CD4-positive, alpha-beta T cell treated with Interleukin-17A for 4 hours (primary cell): ENCODE data around the gene SDSL.

Experiments used
- DNase-seq: peaks from one replicate; pipeline ENCODE4 v3.0.0-alpha.2; 2020; ENCODE audit warnings: mixed read lengths

SDSL gene

DNA sequence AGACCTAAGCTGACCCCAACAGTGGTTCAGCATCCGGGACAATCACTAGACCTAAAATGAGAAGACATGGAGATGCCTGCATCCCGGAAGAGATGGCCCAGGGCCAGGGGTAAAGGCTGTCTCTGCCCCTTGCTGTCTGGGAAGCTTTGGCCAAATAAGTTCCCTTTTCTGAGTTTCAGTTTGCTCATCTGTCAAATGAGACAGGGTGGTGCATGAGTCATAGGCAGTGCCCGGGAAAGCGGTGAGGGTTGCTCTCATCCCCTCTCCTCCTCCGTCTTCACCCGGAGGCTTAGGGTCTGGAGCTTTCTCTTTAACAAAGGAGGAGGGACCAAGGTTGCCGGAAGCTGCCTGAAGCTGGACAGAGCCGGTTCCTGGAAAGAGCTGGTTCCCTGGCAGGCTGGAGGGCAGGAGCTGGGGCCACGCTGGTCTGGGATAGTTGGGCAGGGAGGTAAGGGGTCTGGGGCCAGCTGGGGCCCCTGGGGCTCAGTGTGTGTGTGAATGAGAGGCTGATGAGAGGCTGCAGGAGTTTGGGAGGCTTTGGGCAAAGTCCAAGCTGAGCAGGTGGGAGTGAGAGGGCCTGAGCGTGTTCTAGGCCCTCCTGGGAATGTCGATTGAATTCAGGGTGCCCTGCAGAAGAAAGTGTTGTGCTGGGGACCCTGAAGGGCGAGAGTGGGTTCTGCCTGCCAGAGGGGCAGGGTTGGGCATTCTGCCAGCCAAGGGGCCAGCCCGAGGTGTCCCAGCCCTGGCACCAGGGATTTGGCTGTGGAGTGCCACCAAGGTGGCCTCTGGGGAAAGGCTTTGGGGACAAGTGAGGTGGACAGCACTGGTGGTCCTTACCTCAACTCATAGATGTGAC is at the start of gene SDSL:
Gene SDSL (plus strand): TSS at position 351 of the 856 bp plus-strand sequence. CDS start 5,603 bp downstream, outside the sequence.
- DNase-seq, result no peak

GRCh38 chr12:113373440-113373839 is 48.7 kb upstream of the SDSL start:
- no peak for DNase-seq

GRCh38 chr12:113373969-113374368 is 48.2 kb upstream of the SDSL start:
- no peak for DNase-seq

GRCh38 chr12:113374823-113375428 is 47.3 kb upstream of the SDSL start:
- DNase-seq, result no peak

DNA sequence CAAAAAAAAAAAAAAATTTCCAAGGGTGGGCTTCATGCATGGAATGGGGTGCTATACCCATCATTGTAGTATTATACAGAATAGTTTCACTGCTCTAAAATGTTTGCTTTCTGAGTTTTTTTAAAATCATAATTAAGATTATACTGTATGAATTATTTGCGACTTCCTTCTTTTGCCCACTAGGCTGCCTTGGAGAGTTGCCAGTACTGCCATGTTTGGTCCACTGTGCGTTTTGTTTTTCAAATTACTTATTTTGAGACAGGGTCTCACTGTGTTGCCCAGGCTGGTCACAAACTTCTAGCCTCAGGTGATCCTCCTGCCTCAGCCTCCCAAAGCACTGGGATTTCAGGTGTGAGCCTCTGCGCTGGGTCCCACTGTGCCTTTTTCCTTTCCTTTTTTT is 43.9 kb upstream of the SDSL start:
- no peak for DNase-seq

DNA sequence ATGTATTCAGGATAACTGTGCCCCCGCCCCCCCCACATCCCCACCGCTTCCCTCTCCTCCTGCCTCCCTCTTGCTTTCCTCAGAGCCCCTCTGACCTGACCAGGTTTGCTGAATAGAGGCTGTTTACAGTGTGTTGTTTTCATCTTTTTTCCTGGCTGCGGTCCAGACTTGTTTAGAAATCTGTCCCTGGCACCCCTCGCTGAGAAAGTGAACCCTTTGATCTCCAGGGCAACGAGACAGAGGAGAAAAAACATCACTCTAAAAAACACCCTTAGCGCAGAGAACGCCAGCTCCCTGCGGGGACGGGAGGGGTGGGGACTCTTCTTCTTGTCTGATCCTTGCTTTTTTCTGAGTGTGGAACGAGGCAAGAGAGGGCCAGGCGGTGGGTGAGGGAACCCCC is 41.0 kb upstream of the SDSL start:
- no peak for DNase-seq

- DNase-seq, result no peak
These were observed 40.0 kb upstream of the SDSL start for GRCh38 chr12:113382206-113382605.

GRCh38 chr12:113384778-113385177 is 37.4 kb upstream of the SDSL start:
- no peak for DNase-seq

GRCh38 chr12:113385282-113385882 is 36.8 kb upstream of the SDSL start:
- DNase-seq, result no peak

DNA sequence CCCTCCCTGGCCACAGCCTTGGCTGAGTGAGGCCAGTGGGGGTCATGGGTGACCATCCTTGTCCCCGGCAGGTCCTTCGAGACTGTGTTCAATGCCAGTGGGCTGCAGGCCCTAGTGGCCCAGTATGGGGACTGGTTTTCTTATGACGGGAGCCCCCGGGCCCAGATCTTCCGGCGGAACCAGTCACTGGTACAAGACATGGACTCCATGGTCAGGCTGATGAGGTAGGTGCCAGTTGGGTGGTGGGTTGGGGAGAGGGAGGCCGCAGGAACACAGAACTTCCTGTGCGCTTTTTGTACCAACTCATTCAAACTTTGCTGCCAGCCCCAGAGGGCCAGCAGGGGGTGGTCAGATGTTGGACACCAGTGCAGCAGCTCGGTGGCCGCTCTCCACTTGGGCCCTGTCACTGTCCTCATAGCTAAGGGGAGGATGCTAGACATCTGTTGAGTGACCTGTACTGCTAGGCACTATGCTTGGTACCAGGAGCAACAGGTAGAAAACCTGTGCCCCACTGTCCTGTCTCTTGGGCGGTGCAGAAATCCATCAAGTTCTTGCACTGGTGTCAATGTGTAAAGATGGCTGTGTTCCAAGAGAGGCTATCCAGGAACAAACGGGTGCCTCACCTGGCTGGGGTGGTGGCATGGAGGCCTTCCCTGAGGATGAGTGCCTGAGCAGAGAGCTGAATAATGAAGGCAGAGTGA is 35.2 kb upstream of the SDSL start:
- no peak for DNase-seq

GRCh38 chr12:113387631-113388030 is 34.5 kb upstream of the SDSL start:
- no peak for DNase-seq

DNA sequence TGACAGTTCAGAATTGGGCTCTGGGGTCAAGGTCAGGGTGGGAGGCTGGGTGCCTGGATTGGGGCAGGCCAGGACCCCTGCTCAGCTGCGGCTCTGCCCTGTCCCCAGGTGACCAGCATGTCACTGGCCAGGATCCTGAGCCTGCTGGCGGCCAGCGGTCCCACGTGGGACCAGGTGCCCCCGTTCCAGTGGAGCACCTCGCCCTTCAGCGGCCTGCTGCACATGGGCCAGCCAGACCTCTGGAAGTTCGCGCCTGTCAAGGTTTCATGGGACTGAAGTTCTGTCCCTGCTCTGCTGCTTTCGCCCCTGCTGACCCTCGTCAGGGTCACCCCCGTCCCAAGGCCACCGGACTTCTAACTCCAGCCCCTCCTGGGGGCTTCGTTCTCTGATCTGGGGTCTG is 33.8 kb upstream of the SDSL start:
- no peak for DNase-seq

DNA sequence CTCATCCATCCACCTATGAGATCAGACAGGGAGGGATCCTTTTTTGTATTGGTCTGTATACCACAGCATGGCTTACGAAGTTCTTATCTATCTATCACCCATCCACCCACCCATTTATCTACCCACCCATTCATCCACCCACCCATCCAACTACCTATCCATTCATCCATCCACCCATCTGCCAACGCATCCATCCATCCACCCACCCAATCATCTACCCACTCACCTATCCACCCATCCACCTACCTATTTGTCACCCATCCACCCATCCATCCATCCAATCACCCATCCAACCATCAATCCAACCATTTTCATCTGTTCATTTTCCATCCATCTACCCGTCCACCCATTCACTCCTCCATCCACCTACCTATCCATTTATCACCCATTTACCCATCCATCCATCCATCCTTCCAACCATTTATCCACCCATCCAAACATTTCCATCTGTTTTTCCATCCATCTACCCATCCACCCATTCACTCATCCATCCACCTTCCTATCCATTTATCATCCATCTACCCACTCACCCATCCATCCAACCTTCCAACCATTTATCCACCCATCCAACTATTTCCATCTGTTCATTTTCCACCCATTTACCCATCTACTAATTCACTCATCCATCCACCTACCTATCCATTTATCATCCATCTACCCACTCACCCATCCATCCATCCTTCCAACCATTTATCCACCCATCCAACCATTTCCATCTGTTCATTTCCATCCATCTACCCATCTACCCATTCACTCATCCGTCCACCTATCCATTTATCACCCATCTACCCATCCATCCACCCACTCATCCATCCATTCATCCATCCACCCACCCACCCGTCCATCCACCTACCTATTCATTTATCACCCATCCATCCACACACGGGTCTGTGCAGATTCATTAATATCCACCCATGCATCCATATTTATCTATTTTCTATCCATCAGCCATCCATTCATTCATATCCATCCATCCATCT is 31.8 kb upstream of the SDSL start:
- no peak for DNase-seq

DNA sequence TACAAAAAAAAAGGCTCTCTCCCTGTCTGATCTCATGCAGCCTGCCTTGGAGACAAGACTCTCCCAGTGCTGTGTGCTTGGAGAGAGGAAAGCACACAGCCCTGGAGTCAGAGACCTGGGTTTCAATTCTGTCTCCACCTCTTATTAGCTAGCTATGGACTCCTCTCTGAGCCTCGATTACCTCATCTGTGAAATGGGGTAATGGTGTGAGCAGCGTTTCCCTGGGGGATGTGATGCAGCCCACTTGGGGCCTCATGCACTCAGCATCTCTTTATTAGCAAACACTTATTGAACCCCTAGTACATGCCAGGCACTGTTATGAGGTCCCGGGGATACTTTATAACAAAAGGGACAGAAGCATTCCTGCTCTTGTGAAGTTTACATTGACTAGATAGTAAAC is 31.0 kb upstream of the SDSL start:
- no peak for DNase-seq

DNA sequence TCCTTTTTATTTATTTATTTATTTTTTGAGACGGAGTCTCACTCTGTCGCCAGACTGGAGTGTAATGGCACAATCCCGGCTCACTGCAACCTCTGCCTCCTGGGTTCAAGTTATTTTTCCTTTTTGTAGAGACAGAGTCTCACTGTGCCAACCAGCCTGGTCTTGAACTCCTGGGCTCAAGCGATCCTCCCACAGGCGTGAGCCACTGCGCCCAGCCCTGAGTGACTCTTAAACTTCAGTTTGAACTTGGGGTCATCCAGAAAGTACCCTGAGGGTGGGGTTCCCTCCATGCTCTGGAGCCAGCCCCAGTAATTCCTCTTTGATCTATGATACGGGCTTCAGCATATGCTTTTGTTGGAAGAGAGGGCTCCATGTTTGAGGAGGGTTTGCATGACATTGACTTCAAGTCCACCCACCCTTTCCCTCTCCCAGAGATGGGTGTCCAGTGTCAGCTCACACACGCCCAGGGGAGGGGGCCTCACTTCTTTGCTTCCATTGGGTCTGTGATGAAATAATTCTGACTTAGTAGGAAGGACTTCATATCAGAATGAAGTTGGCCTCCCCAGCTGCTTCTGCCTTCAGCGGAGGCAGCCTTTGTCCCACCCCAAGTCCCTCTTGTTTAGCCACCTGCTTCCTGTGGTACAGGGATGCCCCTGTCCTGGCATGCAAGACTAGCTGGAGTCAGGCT is 30.4 kb upstream of the SDSL start:
- DNase-seq, result no peak

DNA sequence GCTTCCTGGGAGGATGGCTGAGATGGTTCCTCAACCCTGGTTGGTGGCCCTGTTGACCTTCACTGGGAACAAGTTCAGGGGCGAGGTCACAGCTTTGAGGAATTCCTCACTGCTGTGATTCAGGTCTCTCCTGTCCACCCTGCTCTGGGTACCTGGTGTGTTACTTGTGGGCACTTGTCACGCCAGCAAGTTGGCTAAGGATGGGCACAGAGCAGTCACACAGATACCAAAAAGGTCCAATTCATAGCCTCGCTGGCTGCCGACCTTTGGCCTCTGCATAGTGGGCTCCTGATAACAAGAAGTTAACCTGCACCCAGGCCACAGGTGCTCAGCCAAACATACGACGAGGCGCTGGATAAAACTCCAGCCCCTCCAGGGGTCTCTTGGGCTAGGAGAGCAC is 29.7 kb upstream of the SDSL start:
- no peak for DNase-seq

- DNase-seq, result no peak
These were observed 29.1 kb upstream of the SDSL start for GRCh38 chr12:113392988-113393579.

- DNase-seq, result no peak
These were observed 28.4 kb upstream of the SDSL start for GRCh38 chr12:113393749-113394148.

DNA sequence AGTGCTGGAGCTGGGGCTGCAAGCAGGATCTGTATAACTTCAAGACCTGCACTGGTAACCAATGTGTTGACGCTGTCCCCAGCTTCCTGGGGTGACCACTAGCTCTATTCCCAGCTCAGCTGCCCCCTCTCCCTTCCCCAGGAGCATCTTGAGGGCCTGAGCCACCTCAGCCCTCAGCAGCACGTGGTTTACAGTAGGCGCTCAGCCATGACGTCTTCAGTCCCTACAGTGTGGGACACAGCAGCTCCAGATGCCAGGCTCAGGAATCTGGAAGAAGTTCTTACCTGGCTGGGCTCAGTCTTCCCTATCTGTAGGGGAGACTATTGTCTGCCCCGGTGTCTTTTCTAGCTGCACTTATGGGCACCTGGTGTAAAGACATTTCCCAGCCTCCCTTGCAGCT is 27.1 kb upstream of the SDSL start:
- DNase-seq, result no peak

- no peak for DNase-seq
These were observed 26.0 kb upstream of the SDSL start for GRCh38 chr12:113396200-113396599.

- DNase-seq, result no peak
These were observed 25.2 kb upstream of the SDSL start for GRCh38 chr12:113396828-113397496.
